NB4 (cell line): ENCODE data around the gene EVC.

Experiments
- CTCF ChIP-seq: IDR thresholded peaks from one replicate; pipeline ENCODE4 v1.5.1; 2012; ENCODE audit warnings: low read depth, low read length
- POLR2A ChIP-seq: IDR thresholded peaks from 2 replicates; pipeline ENCODE4 v1.6.1; 2011; ENCODE audit warnings: mild to moderate bottlenecking; ENCODE audit not compliant: insufficient read length; ENCODE audit errors: extremely low read depth

GRCh38 chr4:5796976-5797375 is 86.0 kb downstream of the EVC start:
- TF ChIP-seq POLR2A (no peak), CTCF (no peak)
